HEK293 (cell line): ENCODE results near the gene KREMEN1.

Source experiments
- CTCF ChIA-PET: fragments of 350-600 bp; formaldehyde crosslinking; extraction: SDS; loops from one replicate; lab custom pipeline; 2021; ENCODE audit warnings: antibody characterized with exemption; lab: Yijun Ruan, JAX
- POLR2A ChIA-PET: fragments of 300-600 bp; formaldehyde crosslinking; extraction: SDS; loops from one replicate; lab custom pipeline; 2020; ENCODE audit warnings: antibody characterized with exemption, inconsistent platforms; lab: Yijun Ruan, JAX
- H3K27ac ChIP-seq: fragments of 200-500 bp; sonication (Bioruptor generic); 2 replicates; pipeline ENCODE4 v1.5.1; 2014; ENCODE audit warnings: low read depth, low read length, control low read depth, inconsistent platforms; ENCODE audit errors: extremely low read depth
- H3K36me3 ChIP-seq, 2 experiments: fragments of 200-500 bp in 1 of 2; sonication (Bioruptor generic) in 1 of 2; 1 replicate in 1 of 2; 2 replicates in 1 of 2; pipeline ENCODE4 v1.5.1; 2014 to 2017; ENCODE audit warnings: inconsistent platforms in 2 of 2, low read length in 2 of 2; ENCODE audit not compliant: control insufficient read depth in 2 of 2, insufficient read depth in 1 of 2
- H3K4me1 ChIP-seq: fragments of 200-500 bp; sonication (Bioruptor generic); 2 replicates; pipeline ENCODE4 v1.5.1; 2014; ENCODE audit warnings: mild to moderate bottlenecking, low read length, inconsistent platforms; ENCODE audit not compliant: control insufficient read depth, insufficient read depth
- H3K4me3 ChIP-seq: 2 replicates; pipeline ENCODE4 v1.5.1; 2011; ENCODE audit warnings: low read depth, mild to moderate bottlenecking, control low read depth, low read length, moderate library complexity
- H3K9me3 ChIP-seq: fragments of 200-500 bp; sonication (Bioruptor generic); 2 replicates; pipeline ENCODE4 v1.5.1; 2014; ENCODE audit warnings: low read depth, low read length, inconsistent platforms; ENCODE audit not compliant: control insufficient read depth, insufficient read depth
- BCL11A ChIP-seq: fragments of 450-650 bp; formaldehyde crosslinking; IDR thresholded peaks from 2 replicates; pipeline ENCODE4 v1.5.1; 2016; ENCODE audit warnings: low read depth, missing biosample characterization, missing genetic modification characterization
- FEZF1 ChIP-seq: fragments of 450-650 bp; formaldehyde crosslinking; IDR thresholded peaks from 2 replicates; pipeline ENCODE4 v1.5.1; 2016; ENCODE audit warnings: missing biosample characterization, missing genetic modification characterization
- MEIS1 ChIP-seq: sonication (generic); formaldehyde crosslinking; IDR thresholded peaks from 2 replicates; pipeline ENCODE4 v1.8.1; 2022; ENCODE audit warnings: missing genetic modification reagents, mild to moderate bottlenecking, borderline replicate concordance
- PRDM10 ChIP-seq: fragments of 450-650 bp; formaldehyde crosslinking; IDR thresholded peaks from 2 replicates; pipeline ENCODE4 v1.5.1; 2016; ENCODE audit warnings: missing biosample characterization, missing genetic modification characterization
- PRDM6 ChIP-seq: fragments of 450-650 bp; formaldehyde crosslinking; IDR thresholded peaks from 2 replicates; pipeline ENCODE4 v1.5.1; 2017; ENCODE audit warnings: missing biosample characterization, missing genetic modification characterization
- SCRT1 ChIP-seq: fragments of 450-650 bp; formaldehyde crosslinking; IDR thresholded peaks from 2 replicates; pipeline ENCODE4 v1.5.1; 2016; ENCODE audit warnings: missing biosample characterization, missing genetic modification characterization, borderline replicate concordance
- SP7 ChIP-seq: fragments of 450-650 bp; formaldehyde crosslinking; IDR thresholded peaks from 2 replicates; pipeline ENCODE4 v1.5.1; 2016; ENCODE audit warnings: missing biosample characterization, missing genetic modification characterization
- TCF7L2 ChIP-seq: IDR thresholded peaks from 2 replicates; pipeline ENCODE4 v1.6.1; 2011; ENCODE audit warnings: low read depth, mild to moderate bottlenecking, inconsistent platforms, low read length, moderate library complexity, borderline replicate concordance
- TSHZ1 ChIP-seq: fragments of 450-650 bp; formaldehyde crosslinking; IDR thresholded peaks from 2 replicates; pipeline ENCODE4 v1.5.1; 2016; ENCODE audit warnings: missing biosample characterization, missing genetic modification characterization, borderline replicate concordance
- ZBTB17 ChIP-seq: fragments of 450-650 bp; formaldehyde crosslinking; IDR thresholded peaks from 2 replicates; pipeline ENCODE4 v1.5.1; 2016; ENCODE audit warnings: missing biosample characterization, missing genetic modification characterization
- ZNF140 ChIP-seq: fragments of 450-650 bp; formaldehyde crosslinking; IDR thresholded peaks from 2 replicates; pipeline ENCODE4 v1.5.1; 2016; ENCODE audit warnings: missing biosample characterization, missing genetic modification characterization
- ZNF146 ChIP-seq: fragments of 450-650 bp; formaldehyde crosslinking; IDR thresholded peaks from 2 replicates; pipeline ENCODE4 v1.5.1; 2016; ENCODE audit warnings: missing biosample characterization, missing genetic modification characterization
- ZNF16 ChIP-seq: fragments of 450-650 bp; formaldehyde crosslinking; IDR thresholded peaks from 2 replicates; pipeline ENCODE4 v1.5.1; 2016; ENCODE audit warnings: low read depth, missing biosample characterization, missing genetic modification characterization
- ZNF350 ChIP-seq: fragments of 450-650 bp; formaldehyde crosslinking; IDR thresholded peaks from 2 replicates; pipeline ENCODE4 v1.5.0; 2017; ENCODE audit warnings: missing biosample characterization, mild to moderate bottlenecking, missing genetic modification characterization
- ZNF37A ChIP-seq: fragments of 450-650 bp; IDR thresholded peaks from 2 replicates; pipeline ENCODE4 v1.5.1; 2018; ENCODE audit warnings: missing biosample characterization, missing genetic modification characterization
- ZNF394 ChIP-seq: fragments of 450-650 bp; formaldehyde crosslinking; IDR thresholded peaks from 2 replicates; pipeline ENCODE4 v1.5.1; 2016; ENCODE audit warnings: missing biosample characterization, missing genetic modification characterization, mild to moderate bottlenecking, moderate library complexity, borderline replicate concordance
- ZNF513 ChIP-seq: fragments of 450-650 bp; IDR thresholded peaks from 2 replicates; pipeline ENCODE4 v1.5.1; 2018; ENCODE audit warnings: missing biosample characterization, missing genetic modification characterization
- ZNF544 ChIP-seq: fragments of 450-650 bp; formaldehyde crosslinking; IDR thresholded peaks from 2 replicates; pipeline ENCODE4 v1.5.0; 2017; ENCODE audit warnings: missing biosample characterization, missing genetic modification characterization
- ZNF549 ChIP-seq: fragments of 450-650 bp; IDR thresholded peaks from 2 replicates; pipeline ENCODE4 v1.5.1; 2018; ENCODE audit warnings: missing biosample characterization, missing genetic modification characterization, mild to moderate bottlenecking, inconsistent platforms, moderate library complexity
- ZNF558 ChIP-seq: fragments of 450-650 bp; formaldehyde crosslinking; IDR thresholded peaks from 2 replicates; pipeline ENCODE4 v1.5.1; 2016; ENCODE audit warnings: missing biosample characterization, missing genetic modification characterization
- ZNF580 ChIP-seq: fragments of 450-650 bp; formaldehyde crosslinking; IDR thresholded peaks from 2 replicates; pipeline ENCODE4 v1.5.1; 2016; ENCODE audit warnings: missing biosample characterization, missing genetic modification characterization
- ZNF600 ChIP-seq: fragments of 450-650 bp; formaldehyde crosslinking; IDR thresholded peaks from 2 replicates; pipeline ENCODE4 v1.5.1; 2016; ENCODE audit warnings: missing biosample characterization, missing genetic modification characterization
- ZNF626 ChIP-seq: fragments of 450-650 bp; sonication (Bioruptor Pico); formaldehyde crosslinking; IDR thresholded peaks from 2 replicates; pipeline ENCODE4 v1.5.1; 2018; ENCODE audit warnings: missing biosample characterization, missing genetic modification characterization, inconsistent platforms
- ZNF658 ChIP-seq: fragments of 450-650 bp; formaldehyde crosslinking; IDR thresholded peaks from 2 replicates; pipeline ENCODE4; 2016; ENCODE audit warnings: missing biosample characterization, missing genetic modification characterization
- ZNF677 ChIP-seq: fragments of 450-650 bp; IDR thresholded peaks from 2 replicates; pipeline ENCODE4 v1.5.0; 2018; ENCODE audit warnings: missing biosample characterization, mild to moderate bottlenecking, missing genetic modification characterization, moderate library complexity
- ZNF707 ChIP-seq: fragments of 450-650 bp; formaldehyde crosslinking; IDR thresholded peaks from 2 replicates; pipeline ENCODE4 v1.5.1; 2016; ENCODE audit warnings: missing biosample characterization, missing genetic modification characterization
- ZNF776 ChIP-seq: fragments of 450-650 bp; formaldehyde crosslinking; IDR thresholded peaks from 2 replicates; pipeline ENCODE4 v1.5.0; 2017; ENCODE audit warnings: missing biosample characterization, missing genetic modification characterization, borderline replicate concordance

Gene KREMEN1

GRCh38 chr22:29095459-29095858, 22.6 kb downstream of the KREMEN1 start:
- CTCF ChIA-PET = interaction anchor here (0.7 to 2.4 kb wide), 4 partner anchors 15 to 151 kb away, joined by 4 to 9 read pairs (median 6); no protein-coding TSS in a partner anchor
- no peak overlapping the region for H3K4me3 ChIP-seq

GRCh38 chr22:29096736-29097669, 24.2 kb downstream of the KREMEN1 start:
- ChIA-PET POLR2A (no interaction called here), CTCF (interaction anchor here (0.8 to 2.4 kb wide), 3 partner anchors 15 to 149 kb away, joined by 4 to 9 read pairs (median 7); no protein-coding TSS in a partner anchor)
- peak overlapping the region; percentile 13; the same call in 1 of the 2 replicates for H3K27ac ChIP-seq
- no peaks in the 10 kb centered on the region; the same call in 1 of the 2 replicates for H3K4me1 ChIP-seq
- H3K4me3 ChIP-seq = no peak overlapping the region
- peaks cover 0 to 29% of the 10 kb centered on the region in 2 experiments; a peak in 2 of 3 replicates for H3K36me3 ChIP-seq
- no peaks in the 10 kb centered on the region for H3K9me3 ChIP-seq
- TF ChIP-seq ZNF626 (tag by site-specific recombination) = no peak
- TF ChIP-seq ZNF544 = no peak
- peak; percentile 93 for TF ChIP-seq PRDM6
- no peak for TF ChIP-seq ZNF600 (tag by site-specific recombination)
- no peak for TF ChIP-seq ZNF677
- peak; percentile 65 for TF ChIP-seq ZBTB17
- TF ChIP-seq TSHZ1 (tag by site-specific recombination) = no peak
- peak; percentile 29; the same call in 1 of the 2 replicates for TF ChIP-seq SP7 (tag by site-specific recombination)
- peak; percentile 37; the same call in 1 of the 2 replicates for TF ChIP-seq PRDM10 (tag by site-specific recombination)
- peak; percentile 75 for TF ChIP-seq TCF7L2
- TF ChIP-seq ZNF580 (tag by site-specific recombination) = no peak
- TF ChIP-seq ZNF513 (tag by site-specific recombination) = no peak
- no peak for TF ChIP-seq SCRT1 (tag by site-specific recombination)
- peak; percentile 93 for TF ChIP-seq FEZF1 (tag by site-specific recombination)
- TF ChIP-seq MEIS1 (CRISPR knock-in tag) = no peak
- TF ChIP-seq ZNF146 = no peak
- no peak for TF ChIP-seq ZNF707 (tag by site-specific recombination)
- no peak for TF ChIP-seq ZNF16 (tag by site-specific recombination)

More at GRCh38 chr22:29095459-29095858, 22.6 kb downstream of the KREMEN1 start:
- Histone ChIP-seq H3K36me3 (peaks cover 0 to 24% of the 10 kb centered on the region in 2 experiments; a peak in 1 of 3 replicates), H3K9me3 (no peaks in the 10 kb centered on the region), H3K4me1 (no peaks in the 10 kb centered on the region; the same call in 1 of the 2 replicates), H3K27ac (no peak overlapping the region)
- POLR2A ChIA-PET = interaction anchor here (0.6 to 1.3 kb wide), 2 partner anchors 12 to 27 kb away, joined by 3 to 4 read pairs; no protein-coding TSS in a partner anchor
- TF ChIP-seq ZNF544 = no peak
- TF ChIP-seq ZNF140 = no peak
- no peak for TF ChIP-seq ZNF549
- no peak for TF ChIP-seq ZNF658 (tag by site-specific recombination)
- no peak for TF ChIP-seq ZNF394 (tag by site-specific recombination)
- TF ChIP-seq BCL11A (tag by site-specific recombination) = no peak
- TF ChIP-seq ZNF350 = no peak
- no peak for TF ChIP-seq ZNF37A (tag by site-specific recombination)
- TF ChIP-seq ZNF776 (tag by site-specific recombination) = no peak
- no peak for TF ChIP-seq ZNF558 (tag by site-specific recombination)
